Measurements from ENCODE around the gene ZBTB25.

The ZBTB25 gene

GRCh38 chr14:64513271-64513670 lies 9.6 kb upstream of the ZBTB25 start:
- no peak for DNase-seq

- DNase-seq, result peak; percentile 64 to 70
These were observed 7.4 kb upstream of the ZBTB25 start for GRCh38 chr14:64510825-64511671.

- no peak for DNase-seq
These were observed 5.4 kb upstream of the ZBTB25 start for GRCh38 chr14:64509036-64509435.

- DNase-seq, result no peak
These were observed 4.7 kb upstream of the ZBTB25 start for GRCh38 chr14:64508215-64508776.

GRCh38 chr14:64507376-64508156 lies 3.9 kb upstream of the ZBTB25 start:
- DNase-seq, result peak; percentile 33 to 52

- no peak for DNase-seq
These were observed 3.1 kb upstream of the ZBTB25 start for GRCh38 chr14:64506721-64507120.

- peak; percentile 83 to 86 for DNase-seq
These were observed 1.5 kb upstream of the ZBTB25 start for GRCh38 chr14:64504897-64505794.

- peak; percentile 80 to 87 for DNase-seq
These were observed 765 bp upstream of the ZBTB25 start, which contains the start of gene ZBTB1 for GRCh38 chr14:64504310-64504896. Gene ZBTB1 (plus strand): TSS chr14:64504770. CDS start chr14:64521505, 16,735 bp downstream.

GRCh38 chr14:64502887-64503433 lies 678 bp downstream of the ZBTB25 start:
- peak; percentile 26 to 29 for DNase-seq

- DNase-seq, result no peak
These were observed 1.2 kb downstream of the ZBTB25 start for GRCh38 chr14:64502456-64502855.

- DNase-seq, result no peak
These were observed 2.0 kb downstream of the ZBTB25 start for GRCh38 chr14:64501411-64502171.

GRCh38 chr14:64500088-64500487 lies 3.5 kb downstream of the ZBTB25 start:
- DNase-seq, result no peak

GRCh38 chr14:64496764-64497163 lies 6.9 kb downstream of the ZBTB25 start:
- DNase-seq, result no peak

- DNase-seq, result no peak
These were observed 8.4 kb downstream of the ZBTB25 start for GRCh38 chr14:64495252-64495651.

GRCh38 chr14:64493455-64493854 lies 10.2 kb downstream of the ZBTB25 start:
- DNase-seq, result no peak

GRCh38 chr14:64491637-64492036 lies 12.0 kb downstream of the ZBTB25 start:
- DNase-seq, result no peak

- no peak for DNase-seq
These were observed 15.0 kb downstream of the ZBTB25 start for GRCh38 chr14:64488590-64489099.

GRCh38 chr14:64478634-64479250 lies 24.9 kb downstream of the ZBTB25 start:
- no peak for DNase-seq

GRCh38 chr14:64476438-64476837 lies 27.2 kb downstream of the ZBTB25 start:
- no peak for DNase-seq

GRCh38 chr14:64475585-64476273 lies 27.9 kb downstream of the ZBTB25 start:
- no peak for DNase-seq
